NCI-H2196 treated with DMSO at 0.1 percent for 48 hours (cell line): Measurements from ENCODE around the gene EZR.
"Not testable (repeated sequence)": the region's sequence is repeated elsewhere in the genome, so short reads cannot be mapped to it uniquely, and the experiment has no call there.

Experiments
- DNase-seq: peaks from one replicate; lab custom pipeline; 2025; ENCODE audit not compliant: unreplicated experiment; lab: John Stamatoyannopoulos, UW

The EZR gene

DNA sequence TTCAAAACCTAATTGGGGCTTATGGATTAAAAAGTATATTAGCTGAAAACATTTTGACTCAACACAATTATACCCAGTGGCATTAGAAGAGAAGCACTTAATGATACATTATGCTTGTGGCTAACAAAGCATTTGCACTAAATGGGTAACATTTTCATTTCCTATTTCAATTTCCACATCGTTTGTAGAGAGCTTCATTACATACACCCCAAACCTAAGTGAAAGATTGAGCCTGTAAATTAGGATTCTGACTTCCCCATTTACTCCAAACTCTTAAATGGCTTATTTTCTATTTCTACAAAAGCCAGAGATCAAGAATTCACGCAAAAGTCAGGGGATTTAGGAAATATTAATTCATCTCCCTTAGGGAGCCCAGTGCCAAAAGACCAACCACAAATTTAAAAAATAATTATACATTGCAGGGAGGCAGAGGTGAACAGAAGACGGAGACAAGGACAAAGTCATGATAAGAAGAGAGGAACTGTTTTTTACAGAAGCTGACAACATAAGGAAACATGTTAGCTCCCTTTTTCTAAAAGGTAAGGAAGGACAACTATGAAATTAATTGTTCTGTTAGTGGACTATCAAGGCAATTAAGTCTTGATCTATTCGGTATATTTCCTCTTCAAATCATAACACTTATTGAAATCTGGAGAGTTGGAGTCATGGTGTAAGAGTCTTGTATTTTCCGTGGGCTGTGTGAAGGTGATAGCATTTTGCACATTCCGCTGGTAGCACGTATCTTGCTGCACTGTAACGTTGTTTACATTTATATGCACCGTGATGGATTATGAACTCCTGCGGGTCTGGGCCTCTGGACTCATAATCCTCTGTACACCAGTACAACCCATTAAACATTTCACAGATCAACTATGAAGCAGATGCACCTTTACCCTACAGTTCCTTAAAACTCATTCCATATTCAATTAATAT, 24.8 kb upstream of the EZR start:
- DNase-seq, result no peak

DNA sequence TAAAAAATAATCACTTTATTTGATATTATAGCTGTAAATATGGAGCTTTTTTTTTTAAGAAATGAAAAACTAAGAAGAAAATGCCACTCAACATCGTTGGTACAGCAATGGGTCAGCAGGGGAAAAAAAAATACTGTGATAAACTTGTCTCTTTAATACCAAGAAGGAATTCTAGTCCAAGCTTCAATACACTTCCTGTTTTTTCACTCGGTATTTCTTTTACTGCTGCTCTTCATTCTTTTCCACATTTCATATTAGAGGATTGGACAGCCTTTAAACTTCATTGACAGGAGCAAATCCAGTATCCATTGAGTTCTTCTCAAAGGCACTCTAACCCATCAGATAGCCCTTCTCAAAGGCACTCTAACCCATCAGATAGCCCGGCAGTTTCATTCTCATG, 22.2 kb upstream of the EZR start:
- no peak for DNase-seq

DNA sequence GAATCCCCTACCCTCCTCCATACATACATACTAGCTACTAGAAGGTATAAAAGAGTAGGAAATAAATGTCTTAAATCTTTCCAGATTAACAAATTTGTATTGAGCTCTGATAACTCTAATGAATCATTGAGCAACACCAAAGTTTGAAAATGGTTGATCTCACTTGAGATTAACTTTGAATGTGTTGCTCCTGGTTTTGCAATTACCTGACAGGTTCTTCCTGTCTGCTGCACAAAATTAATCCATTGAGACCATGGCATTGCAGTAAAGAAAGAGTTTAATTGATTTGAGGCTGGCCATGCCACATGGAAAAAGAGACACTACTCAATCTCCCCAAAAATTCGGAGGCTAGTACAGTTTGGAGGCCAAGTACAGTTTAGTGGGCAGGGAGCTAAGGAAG, 21.3 kb upstream of the EZR start:
- DNase-seq, result no peak

DNA sequence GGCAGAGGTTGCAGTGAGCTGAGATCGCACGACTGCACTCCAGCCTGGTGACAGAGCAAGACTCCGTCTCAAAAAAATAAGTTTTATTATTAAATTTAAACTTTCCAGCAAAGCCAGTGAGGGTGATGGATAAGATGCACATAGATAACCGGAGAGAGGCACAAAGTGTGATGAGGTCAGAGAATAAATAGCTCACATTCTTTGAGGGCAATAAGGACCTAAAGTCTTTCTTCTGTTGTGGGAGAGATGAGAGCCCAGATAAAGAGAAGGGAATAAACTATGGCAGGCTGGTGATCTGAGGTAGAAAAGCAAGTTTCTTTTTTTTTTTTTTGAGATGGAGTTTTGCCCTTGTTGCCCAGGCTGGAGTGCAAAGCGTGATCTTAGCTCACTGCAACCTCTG, 20.6 kb upstream of the EZR start:
- no peak for DNase-seq

DNA sequence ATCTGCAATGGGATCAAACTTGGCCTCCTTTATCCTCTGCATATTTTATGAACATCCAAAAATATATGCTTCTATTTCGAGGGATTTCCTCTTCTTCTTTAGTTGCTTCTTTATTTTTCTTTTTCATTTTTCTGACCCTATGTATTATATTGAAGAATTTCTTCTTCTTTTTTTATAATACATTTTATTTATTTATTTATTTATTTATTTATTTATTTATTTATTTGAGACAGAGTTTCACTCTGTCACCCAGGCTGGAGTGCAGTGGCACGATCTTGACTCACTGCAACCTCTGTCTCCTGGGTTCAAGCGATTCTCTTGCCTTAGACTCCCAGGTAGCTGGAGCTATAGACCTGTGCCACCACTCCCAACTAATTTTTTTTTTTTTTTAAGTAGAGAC, 19.6 kb upstream of the EZR start:
- not testable (repeated sequence) for DNase-seq

DNA sequence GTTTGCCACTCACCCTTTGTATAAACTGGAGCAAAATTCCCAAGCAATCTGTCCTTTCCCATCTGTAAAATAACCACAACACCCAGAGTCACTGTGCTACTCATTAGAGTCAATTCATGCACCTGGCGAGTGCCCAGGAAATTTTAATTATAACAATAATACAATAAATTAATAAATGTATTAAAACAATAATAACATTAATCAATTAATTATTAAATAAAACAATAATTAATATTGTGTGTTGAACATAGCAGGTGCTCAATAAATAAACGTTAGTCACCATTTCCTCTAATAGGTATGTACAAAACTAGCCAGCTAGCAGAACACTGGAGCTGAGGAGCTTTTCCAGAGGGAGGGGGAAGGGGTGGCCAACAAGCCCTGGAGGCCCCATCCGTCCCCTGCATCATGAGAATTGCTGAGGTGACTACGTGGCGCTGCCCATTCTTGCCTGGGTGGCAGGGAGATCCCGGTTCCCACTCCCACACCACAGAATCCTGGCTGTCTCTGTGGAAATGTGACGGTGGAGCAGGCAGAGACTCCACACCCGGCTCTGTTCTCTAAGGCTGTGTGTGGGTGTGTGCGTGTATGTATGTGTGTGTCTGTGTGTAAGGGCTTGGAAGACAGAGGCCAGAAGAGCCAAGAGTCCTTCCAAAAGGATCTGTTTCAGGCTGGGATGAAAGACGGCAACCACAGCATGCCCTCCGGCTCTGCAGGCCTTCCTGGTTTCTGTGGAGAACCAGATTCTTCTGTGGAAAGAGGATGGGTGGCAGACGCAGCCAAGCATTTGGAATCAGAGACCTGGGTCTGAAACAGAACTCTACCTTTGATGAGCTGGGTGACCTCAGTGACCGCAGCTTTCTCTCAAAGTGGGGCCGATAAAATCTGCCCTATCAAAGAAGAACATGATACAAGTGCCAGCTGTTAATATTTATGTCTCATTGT, 18.8 kb upstream of the EZR start:
- peak; percentile 37 for DNase-seq

DNA sequence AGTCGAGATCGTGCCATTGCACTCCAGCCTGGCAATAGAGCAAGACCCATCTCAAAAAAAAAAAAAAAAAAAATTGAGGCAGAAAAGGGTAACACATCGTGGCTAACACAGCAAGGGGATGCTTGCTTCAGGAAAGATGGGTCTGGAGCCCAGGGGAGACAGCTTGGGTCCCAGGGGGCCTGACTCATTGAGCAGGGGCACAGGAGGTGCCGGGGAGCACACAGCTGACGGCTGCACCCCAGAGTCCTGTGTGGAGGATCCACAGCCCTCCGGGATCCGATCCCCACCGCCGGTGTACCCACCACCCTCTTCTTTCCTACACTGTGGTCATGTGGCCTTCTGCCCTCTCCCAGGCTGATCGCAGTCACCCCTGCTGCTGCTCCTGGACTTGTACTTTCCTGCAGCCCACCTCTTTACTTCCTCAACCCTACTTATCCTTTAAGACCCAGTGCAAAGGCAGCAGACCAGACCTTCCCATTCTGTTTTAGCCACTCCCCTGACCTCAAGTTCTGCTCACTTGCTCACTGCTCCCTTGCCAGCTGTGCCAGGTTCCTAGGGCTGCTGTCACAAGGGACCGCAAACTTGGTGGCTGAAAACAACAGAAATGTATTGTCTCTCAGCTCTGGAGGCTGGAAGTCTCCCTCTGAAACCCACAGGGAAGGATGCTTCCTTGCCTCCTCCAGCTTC, 17.6 kb upstream of the EZR start:
- DNase-seq, result no peak

DNA sequence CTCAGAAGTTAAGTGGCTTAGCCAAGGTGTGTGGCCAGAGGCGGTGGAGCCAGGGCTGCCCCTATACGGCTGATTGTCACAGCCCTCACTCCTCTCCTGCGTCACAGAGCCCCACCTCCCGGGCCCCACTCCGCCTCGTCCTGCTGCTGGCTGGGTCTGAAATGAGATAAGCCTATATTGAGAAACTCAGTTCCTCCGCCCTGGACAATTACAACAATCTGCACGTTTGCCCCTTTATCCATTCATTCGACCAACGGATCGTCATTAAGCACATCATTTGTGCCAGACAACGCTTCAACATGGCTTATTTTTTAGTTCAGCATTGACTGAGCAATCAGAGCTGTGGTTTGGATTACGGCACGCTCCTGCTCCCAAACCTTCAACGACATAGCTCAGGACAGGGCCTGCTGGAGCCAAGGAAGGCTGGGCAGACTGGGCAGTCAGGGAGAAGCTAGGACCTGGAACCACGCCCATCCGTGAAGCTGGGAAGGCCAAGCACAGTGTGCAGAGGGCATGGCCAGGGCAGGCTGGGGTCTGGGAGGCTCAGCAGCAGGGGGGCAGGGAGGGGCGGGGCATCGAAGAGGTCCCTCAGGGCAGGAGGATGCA, 16.6 kb upstream of the EZR start:
- DNase-seq, result no peak

DNA sequence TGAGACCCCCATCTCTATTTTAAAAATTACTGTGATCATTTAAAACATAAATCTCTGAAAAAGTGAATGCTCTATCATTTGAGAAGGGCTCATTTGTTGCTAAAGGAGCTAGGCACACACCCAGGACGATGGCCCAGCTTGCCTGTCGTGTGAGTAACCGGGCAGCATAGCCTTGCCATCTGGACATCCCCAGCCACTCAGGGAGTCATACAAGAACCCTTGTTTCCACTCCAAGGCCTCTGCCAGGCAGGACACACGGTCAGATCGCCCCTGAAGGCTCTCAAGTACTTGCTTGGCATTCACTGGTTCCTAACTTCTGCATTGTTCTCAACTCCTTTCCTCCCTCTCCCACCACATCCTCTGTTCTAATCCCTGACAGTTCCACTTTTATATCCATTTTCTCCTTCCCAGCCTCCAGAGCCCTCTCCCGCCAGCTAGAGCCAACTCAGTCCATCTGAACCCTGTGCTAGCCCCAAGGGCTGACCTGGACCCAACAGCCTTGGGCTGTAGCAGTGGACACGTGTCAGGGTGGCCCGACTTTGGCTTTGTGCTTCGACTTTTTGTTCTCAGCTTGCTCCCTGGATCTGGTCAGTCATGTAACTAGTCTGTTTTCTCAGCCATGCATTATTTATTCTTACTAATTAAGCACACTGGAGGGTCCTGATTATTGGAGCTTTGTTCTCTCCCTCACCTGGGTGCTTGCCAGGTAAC, 15.7 kb upstream of the EZR start:
- no peak for DNase-seq

DNA sequence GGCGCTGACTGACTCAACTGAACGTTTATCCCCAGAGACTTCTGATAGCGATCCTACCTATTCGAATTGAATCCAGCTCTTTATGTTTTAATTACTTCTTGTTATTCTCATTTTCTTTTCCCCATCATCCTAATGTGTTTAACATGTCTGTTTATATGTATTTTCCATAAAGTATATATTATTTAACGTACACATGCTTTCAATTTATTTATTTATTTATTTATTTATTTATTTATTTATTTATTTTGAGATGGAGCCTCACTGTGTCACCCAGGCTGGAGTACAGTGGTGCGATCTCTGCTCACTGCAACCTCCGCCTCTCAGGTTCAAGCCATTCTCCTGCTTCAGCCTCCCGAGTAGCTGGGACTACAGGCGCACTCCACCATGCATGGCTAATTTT, 13.6 kb upstream of the EZR start:
- not testable (repeated sequence) for DNase-seq

DNA sequence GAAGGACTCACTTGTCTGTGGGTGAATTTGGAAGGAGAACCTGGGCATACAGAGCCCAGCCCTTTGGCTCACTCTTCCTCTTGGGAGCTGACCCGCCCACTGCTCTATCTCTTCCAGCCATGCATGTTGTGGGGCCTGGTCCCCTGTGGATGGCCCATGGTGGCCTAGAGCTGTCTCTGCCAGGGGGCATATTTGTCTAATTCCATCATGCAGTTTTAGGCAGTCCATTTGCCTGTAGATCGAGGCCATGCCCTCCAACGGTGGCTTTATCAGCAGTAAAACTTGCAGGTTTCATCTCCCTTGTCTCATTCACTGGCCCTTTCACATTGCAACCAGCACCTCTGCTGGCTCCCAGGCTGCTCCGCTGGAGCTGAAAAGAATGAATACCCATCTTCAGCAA, 12.9 kb upstream of the EZR start:
- DNase-seq, result no peak

DNA sequence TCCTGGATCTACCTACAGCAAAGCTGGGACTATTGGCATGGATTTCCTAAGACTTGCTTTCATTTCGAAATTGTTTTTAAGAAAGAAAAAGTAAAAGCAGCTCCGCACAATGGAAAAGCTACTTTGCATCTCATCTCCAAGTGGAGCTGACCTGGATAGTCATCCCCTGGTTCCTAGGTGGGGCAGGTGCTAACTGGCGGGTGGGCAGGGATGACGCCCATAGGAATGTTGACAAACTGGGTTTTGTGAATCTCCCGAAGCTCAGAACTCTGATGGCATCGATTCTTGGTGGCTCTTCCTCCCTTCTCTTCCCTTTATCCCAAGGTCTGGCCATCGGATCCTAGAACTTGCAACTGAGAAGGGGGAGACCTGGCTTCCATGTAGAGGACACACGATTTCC, 12.4 kb upstream of the EZR start:
- no peak for DNase-seq

DNA sequence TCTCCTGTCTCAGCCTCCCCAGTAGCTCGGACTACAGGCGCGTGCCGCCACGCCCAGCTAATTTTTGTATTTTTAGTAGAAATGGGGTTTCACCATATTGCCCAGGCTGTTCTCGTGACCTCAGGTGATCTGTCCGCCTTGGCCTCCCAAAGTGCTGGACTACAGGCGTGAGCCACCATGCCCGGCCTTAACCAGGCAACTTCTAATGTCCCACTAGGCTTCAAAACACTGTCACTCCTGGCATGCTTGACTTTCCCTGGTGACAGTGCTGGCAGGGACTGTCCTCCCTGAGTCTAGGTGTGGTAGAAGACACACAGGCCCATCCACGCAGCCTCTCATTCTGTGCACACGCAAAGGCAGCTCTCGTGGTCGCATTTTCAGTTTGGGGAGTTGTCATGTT, 11.6 kb upstream of the EZR start:
- DNase-seq, result no peak

DNA sequence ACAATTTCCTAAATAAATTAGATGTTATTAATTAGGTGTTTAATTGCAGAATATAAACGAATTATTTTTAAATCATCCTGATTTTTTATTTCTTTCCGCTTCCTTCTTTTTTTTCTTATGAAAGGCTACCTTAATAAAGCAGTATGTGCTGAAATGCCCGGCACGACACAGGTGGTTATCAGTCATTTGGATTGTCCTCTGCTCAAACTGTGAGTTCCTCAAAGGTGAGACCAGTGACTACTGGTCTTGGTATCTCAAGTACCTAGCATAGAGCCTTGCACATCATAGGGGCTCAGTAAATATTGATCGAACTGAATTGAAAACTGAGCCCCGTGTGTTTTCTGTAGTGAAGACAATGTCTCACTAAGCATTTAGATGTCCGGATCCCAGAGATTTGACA, 9.6 kb upstream of the EZR start:
- DNase-seq, result no peak

DNA sequence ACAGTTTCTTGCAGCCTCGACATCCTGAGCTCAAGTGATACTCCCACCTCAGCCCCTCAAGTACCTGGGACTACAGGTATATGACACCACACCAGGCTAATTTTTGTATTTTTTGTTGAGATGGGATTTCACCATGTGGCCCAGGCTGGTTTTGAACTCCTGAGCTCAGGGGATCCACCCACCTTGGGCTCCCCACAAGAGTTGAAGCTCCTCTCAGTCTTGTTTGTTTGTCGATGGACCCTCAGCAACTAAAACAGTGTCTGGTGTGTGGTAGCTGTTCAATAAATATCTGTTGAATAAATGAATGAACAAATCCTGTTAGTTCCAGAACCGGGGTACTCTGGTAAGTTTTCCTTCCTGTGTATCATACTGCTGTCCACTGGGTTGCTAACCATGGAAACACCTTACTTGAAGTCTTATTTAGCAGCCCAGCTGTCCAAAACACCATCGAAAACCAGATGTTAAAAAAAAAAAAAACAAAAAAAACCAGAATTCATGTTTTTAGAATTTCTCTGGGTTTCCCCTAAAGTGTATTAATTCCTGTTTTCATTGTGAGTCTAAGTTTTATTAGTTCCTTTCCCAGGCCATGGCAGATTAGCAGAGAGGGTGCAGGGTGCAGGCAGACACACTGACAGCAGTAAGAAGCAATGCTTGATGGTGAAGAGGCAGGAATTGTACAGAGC, 7.8 kb upstream of the EZR start:
- DNase-seq, result no peak

DNA sequence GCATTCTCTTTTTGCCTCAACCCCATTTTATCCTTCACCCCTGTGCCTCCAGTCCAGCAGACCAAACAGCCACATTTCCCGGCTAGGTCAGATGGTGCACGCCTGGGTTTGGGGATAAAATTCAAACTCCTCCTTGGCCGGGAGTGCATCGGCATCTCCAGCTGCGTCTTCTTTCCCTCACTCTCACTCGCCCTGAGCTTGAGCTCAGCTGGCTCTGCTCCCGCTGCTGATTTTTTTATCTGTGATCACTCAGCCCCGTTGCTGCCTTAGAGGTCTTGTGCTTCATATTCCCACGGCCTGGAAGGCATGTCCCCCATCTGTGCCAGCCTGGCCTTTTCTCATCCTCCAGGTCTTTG, 6.8 kb upstream of the EZR start:
- no peak for DNase-seq

DNA sequence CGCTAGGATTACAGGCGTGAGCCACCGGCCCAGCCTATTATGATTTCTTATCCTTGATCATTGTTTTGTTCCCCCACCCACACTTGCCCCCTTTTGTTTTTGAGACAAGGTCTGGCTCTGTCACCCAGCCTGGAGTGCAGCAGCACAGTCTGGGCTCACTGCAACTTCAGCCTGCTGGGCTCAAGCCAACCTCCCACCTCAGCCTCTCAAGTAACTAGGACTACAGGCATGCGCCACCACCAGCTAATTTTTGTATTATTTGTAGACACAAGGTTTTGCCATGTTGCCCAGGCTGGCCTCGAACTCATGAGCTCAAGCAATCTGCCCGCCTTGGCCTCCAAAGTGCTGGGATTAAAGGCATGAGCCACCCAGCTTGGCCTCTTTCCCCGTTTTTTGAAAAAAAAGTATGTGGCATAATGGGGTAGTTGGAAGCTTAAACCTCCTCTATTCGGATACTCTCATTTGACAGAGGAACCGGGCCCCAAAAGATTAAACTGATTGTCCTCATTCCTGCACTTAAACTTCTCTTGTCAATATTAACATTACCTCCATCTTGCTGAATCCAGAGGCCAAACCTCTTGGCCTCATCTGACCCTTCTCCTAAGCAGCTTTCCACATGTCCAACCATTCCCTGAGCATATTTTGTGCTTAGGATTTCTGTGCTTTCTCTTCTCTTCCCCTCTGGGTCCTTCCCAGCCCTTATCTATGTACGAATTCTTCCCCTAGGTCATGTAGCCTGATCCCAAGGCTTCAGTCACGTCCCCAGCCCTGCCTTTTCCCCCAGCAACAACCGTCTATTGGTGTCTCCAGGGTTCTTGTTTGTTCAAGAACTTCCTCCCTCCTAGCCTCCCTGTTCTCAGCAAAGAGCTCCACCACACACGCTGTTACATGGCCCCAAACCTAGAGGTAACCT, 6.1 kb upstream of the EZR start:
- DNase-seq, result no peak

DNA sequence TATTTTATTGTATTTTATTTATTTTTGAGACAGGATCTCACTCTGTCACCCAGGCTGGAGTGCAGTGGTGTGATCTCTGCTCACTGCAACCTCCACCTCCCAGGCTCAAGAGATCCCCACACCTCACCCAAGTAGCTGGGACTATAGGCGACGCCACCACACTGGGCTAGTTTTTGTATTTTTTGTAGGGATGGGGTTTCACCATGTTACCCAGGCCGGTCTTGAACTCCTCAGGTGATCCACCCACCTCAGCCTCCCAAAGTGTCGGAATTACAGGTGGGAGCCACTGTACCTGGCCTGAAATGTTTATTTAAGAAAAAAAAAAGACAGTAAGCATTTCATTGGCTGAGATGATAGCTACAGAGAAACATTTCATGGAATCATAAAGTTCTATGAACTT, 4.4 kb upstream of the EZR start:
- not testable (repeated sequence) for DNase-seq
